Testis (tissue), 3 donors: Measurements from ENCODE around the gene GGT1. TPM values are rescaled to one million over a fixed set of nuclear protein-coding genes. Genes with fewer than 3 reads are reported as not detected.
"Not testable (repeated sequence)": the region's sequence is repeated elsewhere in the genome, so short reads cannot be mapped to it uniquely, and the experiment has no call there.

Source experiments
- DNase-seq: peaks from one replicate; pipeline ENCODE4 v3.0.0-alpha.2; 2019
- H3K27ac ChIP-seq, 2 donors: fragments of 200-600 bp; sonication (generic); one replicate each; pipeline ENCODE4 v1.5.1; 2019
- H3K27me3 ChIP-seq: fragments of 200-600 bp; sonication (generic); one replicate; pipeline ENCODE4 v1.5.1; 2019
- H3K36me3 ChIP-seq: fragments of 200-600 bp; sonication (generic); one replicate; pipeline ENCODE4 v1.5.1; 2017; ENCODE audit warnings: low read depth; ENCODE audit errors: missing control alignments
- H3K4me1 ChIP-seq: fragments of 200-600 bp; sonication (generic); one replicate; pipeline ENCODE4 v1.5.1; 2019
- H3K4me3 ChIP-seq, 2 donors: fragments of 200-600 bp; sonication (generic); one replicate each; pipeline ENCODE4 v1.5.1; 2017 to 2019
- H3K9me3 ChIP-seq: fragments of 200-600 bp; sonication (generic); one replicate; pipeline ENCODE4 v1.5.1; 2017
- POLR2A ChIP-seq: fragments of 450-650 bp; IDR thresholded peaks from one replicate; pipeline ENCODE4 v1.6.1; 2017; ENCODE audit warnings: antibody characterized with exemption, mild to moderate bottlenecking, moderate library complexity
- WGBS, 2 donors: methylation state at CpG; one replicate each; pipeline ENCODE4 v1.1.5; 2018; 5-methylcytosine and 5-hydroxymethylcytosine counted together
- intact Hi-C: fragments of 100-400 bp; cut with DNase I; formaldehyde crosslinking; loops from one replicate; pipeline ENCODE4 v1.15.1; 2023; ENCODE audit warnings: low total_unique reads
- polyA plus RNA-seq: library from polyadenylated mRNA; stranded (reverse); fragments of 350-450 nt; fragmentation: Illumina TruSeq; extraction: RNeasy Lipid Tissue Mini Kit (QIAGEN cat#74804); gene quantifications from one replicate; pipeline ENCODE4 v1.2.3, GENCODE V29; 2014; ENCODE audit warnings: low read depth, low replicate concordance; ENCODE audit not compliant: insufficient read depth
- total RNA-seq, 2 donors: library from RNA; depleted of rRNA; stranded (reverse); fragments of >200 nt; gene quantifications; one replicate each; pipeline ENCODE4 v1.2.3, GENCODE V29; 2016
- TF ChIP-seq, protein P1 (sequence below), 3 experiments: fragments of 450-650 bp in 2 of 3; fragments of 200-600 bp in 1 of 3; sonication (generic) in 1 of 3; IDR thresholded peaks; one replicate each; pipeline ENCODE4 v1.5.1; 2016 to 2019; ENCODE audit warnings: antibody characterized with exemption in 3 of 3, mild to moderate bottlenecking in 2 of 3, moderate library complexity in 1 of 3

GGT1 gene
- total and polyA plus RNA-seq, 3 donors from 2014 or later, result 23.1 to 78.2 (median 75.3) TPM

DNA sequence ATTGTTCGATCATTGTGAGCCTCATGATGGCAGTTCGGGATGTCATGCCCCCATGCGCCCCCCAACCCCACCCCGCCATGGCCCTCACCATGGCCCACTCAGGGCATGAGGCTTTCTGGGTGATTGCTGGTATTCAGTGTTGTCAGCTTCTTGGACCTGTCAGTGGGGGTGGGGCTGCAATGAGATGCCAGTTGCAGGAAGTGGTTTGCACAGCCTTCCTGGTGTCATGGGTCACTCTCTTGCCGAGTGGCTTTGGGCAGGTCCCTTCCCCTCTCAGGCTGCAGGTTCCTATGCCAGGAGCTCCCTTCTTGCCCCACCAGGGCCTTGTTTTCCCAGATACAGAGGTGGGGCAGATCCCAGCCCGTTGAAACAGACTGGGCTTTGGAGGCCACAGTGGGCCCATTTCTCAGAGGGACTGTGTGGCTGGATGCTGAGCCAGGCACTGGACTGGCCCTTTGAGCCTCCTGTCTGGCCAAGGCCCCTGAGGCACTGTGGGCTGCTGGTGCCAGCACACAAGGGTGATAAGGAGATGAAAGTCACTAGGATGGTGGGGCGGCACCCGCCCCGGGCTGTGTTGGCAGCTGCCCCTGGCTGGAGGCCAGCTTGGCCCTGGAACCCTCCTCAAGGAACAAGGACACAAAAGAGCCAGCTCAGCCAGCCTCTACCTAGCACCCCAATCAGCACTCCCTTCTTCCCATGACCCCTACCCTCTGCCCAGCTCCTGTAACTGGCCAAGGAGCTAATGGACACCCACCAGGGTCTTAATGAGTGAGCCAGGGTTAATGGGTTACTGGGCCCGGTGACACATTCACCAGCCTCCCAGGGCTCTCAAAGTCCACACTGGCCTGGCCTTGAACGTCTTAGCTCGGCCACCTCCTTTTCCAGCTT is 1.5 kb upstream of the GGT1 start:
- Histone ChIP-seq H3K4me3 (no peak overlapping the region), H3K27me3 (no peaks in the 10 kb centered on the region), H3K27ac (peak overlapping the region in 1 of 2 donors; percentile 1), H3K36me3 (no peaks in the 10 kb centered on the region), H3K4me1 (peaks cover 19% of the 10 kb centered on the region), H3K9me3 (no peaks in the 10 kb centered on the region)
- TF ChIP-seq POLR2A, result no peak
- TF ChIP-seq, protein P1, sequence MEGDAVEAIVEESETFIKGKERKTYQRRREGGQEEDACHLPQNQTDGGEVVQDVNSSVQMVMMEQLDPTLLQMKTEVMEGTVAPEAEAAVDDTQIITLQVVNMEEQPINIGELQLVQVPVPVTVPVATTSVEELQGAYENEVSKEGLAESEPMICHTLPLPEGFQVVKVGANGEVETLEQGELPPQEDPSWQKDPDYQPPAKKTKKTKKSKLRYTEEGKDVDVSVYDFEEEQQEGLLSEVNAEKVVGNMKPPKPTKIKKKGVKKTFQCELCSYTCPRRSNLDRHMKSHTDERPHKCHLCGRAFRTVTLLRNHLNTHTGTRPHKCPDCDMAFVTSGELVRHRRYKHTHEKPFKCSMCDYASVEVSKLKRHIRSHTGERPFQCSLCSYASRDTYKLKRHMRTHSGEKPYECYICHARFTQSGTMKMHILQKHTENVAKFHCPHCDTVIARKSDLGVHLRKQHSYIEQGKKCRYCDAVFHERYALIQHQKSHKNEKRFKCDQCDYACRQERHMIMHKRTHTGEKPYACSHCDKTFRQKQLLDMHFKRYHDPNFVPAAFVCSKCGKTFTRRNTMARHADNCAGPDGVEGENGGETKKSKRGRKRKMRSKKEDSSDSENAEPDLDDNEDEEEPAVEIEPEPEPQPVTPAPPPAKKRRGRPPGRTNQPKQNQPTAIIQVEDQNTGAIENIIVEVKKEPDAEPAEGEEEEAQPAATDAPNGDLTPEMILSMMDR (IDR thresholded peaks at IDR 0.05), result no peak
- intact Hi-C loops, result no loop called here
- peak; percentile 90 for DNase-seq
- WGBS, 2 donors, result 62 to 83% methylated on average over 4 to 12 of the region's 12 CpGs

DNA sequence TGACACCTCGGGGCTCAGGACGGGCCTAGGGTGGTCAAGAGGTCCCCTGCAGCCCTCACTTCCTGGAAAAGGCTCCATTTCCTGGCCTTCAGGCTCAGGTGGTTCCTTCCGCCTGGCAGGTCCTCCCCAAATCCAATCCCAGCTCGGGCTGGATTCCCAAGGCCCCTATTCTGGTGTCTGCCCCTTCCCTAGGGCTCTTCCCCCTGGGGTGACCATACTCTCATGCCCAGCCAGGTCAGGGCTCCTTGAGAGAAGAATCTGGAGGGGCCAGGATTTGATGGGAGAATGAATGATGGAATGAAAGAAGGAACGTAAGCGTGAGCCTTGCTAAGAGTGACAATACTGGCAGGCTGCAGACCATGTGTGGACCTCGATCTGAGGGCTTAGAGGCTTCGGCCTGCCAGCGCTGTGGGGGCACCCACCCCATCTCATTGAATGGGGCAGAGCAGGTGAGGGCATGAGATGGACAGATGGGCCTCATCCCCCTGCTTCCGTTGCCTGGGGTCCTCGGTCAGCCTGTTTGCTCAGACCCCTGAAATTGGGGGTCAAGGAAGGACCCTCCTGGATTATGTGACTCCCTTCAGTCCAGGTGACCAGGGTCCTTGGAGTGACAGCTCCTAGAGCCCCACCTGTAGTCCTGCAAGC is 766 bp upstream of the GGT1 start:
- intact Hi-C loops, H3K4me3 ChIP-seq, H3K9me3 ChIP-seq, DNase-seq, H3K36me3 ChIP-seq, H3K27me3 ChIP-seq: not testable (repeated sequence)
- WGBS, 2 donors, result 82 to 83% methylated on average over 11 of the region's 11 CpGs
- Histone ChIP-seq H3K27ac (peak overlapping the region in 1 of 2 donors; percentile 1), H3K4me1 (peaks cover 19% of the 10 kb centered on the region)

DNA sequence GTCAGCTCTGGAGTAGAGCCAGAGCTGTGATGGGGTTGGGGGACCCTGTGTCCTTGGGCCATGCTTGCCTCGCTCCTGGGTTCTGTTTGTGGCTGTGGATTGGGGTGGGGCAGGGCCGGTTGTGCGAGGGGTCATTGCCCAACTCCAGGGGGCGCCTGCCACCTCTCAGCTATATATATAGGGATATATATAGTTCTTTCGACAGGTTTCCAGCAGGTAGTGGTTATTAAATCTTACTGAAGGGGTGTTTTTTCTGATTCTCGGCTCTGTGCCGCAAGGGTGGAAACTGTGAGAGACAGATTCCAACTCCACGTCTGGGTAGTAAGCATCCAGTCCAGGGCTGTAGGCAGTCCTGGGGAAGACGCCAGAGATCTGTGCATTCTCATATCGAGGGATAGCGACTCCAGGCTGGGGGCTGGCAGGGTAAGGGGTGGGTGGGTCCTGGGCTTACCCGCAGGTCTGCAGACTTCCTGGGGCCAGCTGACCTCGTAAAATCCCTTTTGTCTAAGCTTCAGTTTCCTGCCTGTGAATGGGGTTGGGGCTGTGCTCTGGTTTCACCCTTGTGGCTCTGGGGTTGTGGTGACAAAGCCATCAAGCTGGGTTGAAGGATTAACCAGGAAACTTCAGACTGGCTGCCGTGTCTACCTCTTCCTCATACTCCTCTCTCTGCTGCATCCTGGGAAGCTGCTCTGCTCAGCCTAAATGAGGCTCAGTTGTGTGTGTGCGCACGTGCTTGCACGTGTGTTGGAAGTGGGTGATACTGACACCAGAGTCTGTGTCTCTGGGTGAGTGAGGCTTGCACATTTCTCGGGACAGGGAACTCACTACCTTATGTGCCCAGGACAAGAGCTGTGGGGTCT is 1.0 kb downstream of the GGT1 start:
- WGBS, 2 donors, result 19 to 38% methylated on average over 15 to 18 of the region's 18 CpGs
- peaks cover 19% of the 10 kb centered on the region for H3K4me1 ChIP-seq
- H3K27me3 ChIP-seq, H3K27ac ChIP-seq, intact Hi-C loops, H3K36me3 ChIP-seq, DNase-seq, H3K9me3 ChIP-seq: not testable (repeated sequence)
- TF ChIP-seq, protein P1 (IDR thresholded peaks at IDR 0.05), result peak in 1 of 3 experiments; percentile 22
- H3K4me3 ChIP-seq, result peak overlapping the region in 1 of 2 donors; percentile 38

DNA sequence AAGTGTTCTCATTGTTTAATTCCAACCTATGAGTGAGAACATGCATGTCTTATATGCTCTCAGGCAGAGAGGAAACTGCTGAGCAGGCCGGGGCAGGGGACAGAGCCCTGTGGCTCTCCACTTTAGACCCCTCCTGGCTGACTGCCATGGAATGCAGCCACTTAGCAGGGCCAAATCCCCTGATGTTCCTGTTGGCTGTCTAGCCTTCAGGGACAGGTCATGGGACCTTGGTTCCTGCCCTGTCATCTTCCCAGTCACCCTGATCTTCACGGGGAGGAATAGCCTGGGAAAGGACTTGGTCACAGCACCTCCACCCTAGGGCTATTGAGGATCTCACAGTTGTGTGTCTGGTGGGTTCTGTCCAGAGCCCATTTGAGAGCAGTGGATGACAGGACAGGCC is 3.3 kb downstream of the GGT1 start:
- H3K36me3 ChIP-seq, H3K4me3 ChIP-seq, DNase-seq, H3K27me3 ChIP-seq, H3K9me3 ChIP-seq, H3K27ac ChIP-seq, intact Hi-C loops: not testable (repeated sequence)
- peaks cover 15% of the 10 kb centered on the region for H3K4me1 ChIP-seq
- 65 to 81% methylated on average over 2 of the region's 2 CpGs for WGBS, 2 donors

DNA sequence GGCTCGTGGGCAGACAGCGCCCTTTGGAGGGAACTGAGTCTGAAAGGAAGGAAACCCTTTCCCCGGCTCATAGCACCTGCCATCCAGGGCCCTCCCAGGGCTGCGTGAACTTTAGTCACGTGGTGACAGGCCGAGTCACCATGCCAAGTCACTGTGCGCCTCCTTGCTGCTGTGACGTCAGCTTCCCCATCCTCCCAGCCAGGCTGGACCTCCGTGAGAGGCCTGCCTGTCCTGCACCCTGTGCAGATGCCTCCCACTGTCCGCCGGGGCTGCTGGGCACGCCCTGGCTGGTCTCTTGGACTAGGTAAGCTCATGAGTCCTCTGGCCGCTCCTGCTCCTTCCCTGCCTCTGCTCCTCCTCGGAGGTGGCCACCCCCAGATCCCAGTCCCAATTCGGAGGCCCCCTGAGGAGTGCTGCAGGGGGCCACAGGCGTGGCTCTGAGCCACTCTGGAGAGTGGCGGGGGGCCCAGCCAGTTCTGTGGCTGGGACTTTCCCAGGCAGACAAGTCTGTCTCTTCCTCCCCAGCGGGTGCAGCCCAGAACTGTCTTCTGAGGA is 4.5 kb downstream of the GGT1 start:
- H3K36me3 ChIP-seq, H3K9me3 ChIP-seq, H3K4me1 ChIP-seq, H3K4me3 ChIP-seq, H3K27me3 ChIP-seq, H3K27ac ChIP-seq, intact Hi-C loops: not testable (repeated sequence)
- WGBS, 2 donors, result 79 to 96% methylated on average over 8 to 18 of the region's 18 CpGs
- DNase-seq, result peak; percentile 54

DNA sequence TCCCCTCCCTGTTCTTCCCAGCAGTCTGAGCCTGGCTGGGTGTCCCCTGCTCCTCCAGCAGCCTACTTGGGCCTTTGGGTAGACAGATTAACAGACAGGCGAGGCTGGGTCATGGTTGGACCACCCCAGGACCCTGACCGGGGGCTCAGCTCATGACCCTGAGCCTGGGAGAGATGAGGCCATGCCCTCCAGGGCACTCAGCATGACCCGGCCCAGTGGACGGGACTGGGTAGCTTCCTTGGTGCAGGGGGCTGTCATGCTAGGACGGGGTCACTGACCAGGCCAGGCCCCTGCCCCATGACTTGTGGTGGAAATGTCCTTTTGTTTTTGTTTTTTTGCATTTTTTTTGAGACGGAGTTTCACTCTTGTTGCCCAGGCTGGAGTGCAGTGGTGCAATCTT is 5.3 kb downstream of the GGT1 start:
- H3K4me1 ChIP-seq, H3K9me3 ChIP-seq, H3K27ac ChIP-seq, H3K36me3 ChIP-seq, H3K4me3 ChIP-seq, intact Hi-C loops, DNase-seq, H3K27me3 ChIP-seq: not testable (repeated sequence)
- WGBS, 2 donors, result 60 to 95% methylated on average over 1 to 6 of the region's 6 CpGs

DNA sequence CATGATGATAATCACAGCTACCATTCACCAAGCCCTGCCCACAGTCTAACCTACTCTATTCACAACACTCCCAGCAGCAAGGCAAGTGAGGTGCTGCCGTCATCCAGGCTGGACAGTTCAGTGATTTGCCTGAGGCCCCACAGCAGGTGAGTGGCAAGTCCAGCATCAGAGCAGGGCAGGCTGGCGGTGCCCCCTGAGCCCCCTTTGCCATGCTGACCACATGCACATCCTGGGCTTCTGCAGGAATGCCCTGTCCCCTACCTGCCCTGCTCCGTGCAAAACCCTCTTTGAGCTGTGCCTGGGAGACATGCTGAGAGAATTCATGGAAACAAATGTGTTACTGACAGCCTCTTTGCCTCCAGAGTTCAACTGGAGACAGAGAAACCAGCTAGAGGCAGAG is 6.9 kb downstream of the GGT1 start:
- H3K4me3 ChIP-seq, DNase-seq, H3K9me3 ChIP-seq, H3K27me3 ChIP-seq, H3K27ac ChIP-seq, H3K4me1 ChIP-seq, intact Hi-C loops, H3K36me3 ChIP-seq: not testable (repeated sequence)
- WGBS, 2 donors, result 94% methylated on average over 3 of the region's 3 CpGs; no CpG with 5 or more reads in 1 of the 2 donors

DNA sequence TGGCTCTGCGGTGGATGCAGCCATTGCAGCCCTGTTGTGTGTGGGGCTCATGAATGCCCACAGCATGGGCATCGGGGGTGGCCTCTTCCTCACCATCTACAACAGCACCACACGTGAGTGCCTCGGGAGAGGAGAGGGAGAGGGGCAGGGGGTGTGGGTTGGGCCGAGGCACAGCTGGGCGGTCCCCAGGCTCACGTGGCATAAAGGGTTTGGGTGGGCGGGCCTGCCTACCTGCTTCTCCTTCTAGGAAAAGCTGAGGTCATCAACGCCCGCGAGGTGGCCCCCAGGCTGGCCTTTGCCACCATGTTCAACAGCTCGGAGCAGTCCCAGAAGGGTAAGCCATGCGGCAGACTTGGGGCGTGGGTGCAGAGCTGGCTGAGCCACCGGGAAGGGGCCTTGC is 11.8 kb downstream of the GGT1 start:
- H3K4me1 ChIP-seq, H3K36me3 ChIP-seq, H3K27me3 ChIP-seq, intact Hi-C loops, H3K4me3 ChIP-seq, H3K9me3 ChIP-seq, H3K27ac ChIP-seq, DNase-seq: not testable (repeated sequence)
- 83 to 100% methylated on average over 5 to 15 of the region's 15 CpGs for WGBS, 2 donors

DNA sequence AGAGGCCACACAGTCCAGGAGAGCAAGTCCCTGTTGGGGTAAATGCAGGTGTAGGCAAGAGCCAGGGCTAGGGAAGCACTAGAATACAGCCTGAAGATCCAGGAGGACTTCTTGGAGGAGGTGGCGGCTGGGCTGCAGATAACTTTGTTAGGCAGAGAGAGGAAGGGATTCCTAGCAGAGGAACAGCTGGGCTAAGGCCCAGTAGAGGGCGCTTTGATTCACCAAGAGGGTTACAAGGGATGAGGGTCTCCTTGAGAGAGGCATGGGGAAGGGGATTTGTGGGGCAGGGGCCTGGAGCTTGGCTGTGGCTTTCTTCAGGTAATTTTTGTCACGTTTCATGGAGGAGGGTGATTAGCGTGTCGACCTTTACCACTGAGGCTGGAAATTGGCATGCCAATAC is 18.3 kb downstream of the GGT1 start:
- H3K27ac ChIP-seq, DNase-seq, H3K36me3 ChIP-seq, H3K4me3 ChIP-seq, H3K4me1 ChIP-seq, H3K27me3 ChIP-seq, H3K9me3 ChIP-seq, intact Hi-C loops: not testable (repeated sequence)
- 74% methylated on average over 4 of the region's 5 CpGs; no CpG with 5 or more reads in 1 of the 2 donors for WGBS, 2 donors
